8988T (cell line): ENCODE measurements around the gene DENND5B.

Source experiments
- DNase-seq: peaks from one replicate; pipeline ENCODE4 v3.0.0; 2011

DENND5B gene

DNA sequence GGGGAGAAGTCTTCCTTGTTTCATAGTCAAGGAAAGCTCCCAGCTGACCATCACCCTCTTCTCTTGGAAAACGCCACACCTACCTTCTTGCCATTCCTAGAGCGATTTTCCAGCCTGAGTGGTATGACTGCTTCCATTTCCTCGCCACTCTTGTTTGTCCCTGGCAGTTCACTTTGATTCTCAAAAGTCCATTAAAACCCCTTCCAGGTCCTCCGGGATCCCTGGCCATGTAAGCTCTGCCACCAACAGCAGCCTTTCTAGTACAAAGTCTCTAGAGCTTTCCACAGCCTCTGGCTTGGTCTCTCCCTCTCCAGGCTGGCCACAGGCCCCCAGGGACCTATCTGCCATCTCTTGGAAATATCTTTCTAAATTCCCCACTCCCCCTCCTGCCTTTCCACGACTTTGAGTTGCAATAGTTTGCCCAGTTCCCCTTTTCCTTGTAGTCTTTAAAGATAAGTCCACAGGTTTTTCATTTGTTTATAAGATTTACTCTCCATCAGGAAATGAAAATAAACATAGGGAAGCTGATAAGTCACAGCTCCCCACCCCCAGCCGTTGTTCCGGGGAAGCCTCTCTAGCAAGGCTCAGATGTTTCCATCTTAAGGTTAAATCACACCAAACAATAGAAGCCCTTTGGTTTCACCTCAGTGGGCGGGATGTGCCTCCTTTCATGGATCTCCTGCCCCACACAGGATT lies 222.1 kb downstream of the DENND5B start:
- DNase-seq, result no peak

DNA sequence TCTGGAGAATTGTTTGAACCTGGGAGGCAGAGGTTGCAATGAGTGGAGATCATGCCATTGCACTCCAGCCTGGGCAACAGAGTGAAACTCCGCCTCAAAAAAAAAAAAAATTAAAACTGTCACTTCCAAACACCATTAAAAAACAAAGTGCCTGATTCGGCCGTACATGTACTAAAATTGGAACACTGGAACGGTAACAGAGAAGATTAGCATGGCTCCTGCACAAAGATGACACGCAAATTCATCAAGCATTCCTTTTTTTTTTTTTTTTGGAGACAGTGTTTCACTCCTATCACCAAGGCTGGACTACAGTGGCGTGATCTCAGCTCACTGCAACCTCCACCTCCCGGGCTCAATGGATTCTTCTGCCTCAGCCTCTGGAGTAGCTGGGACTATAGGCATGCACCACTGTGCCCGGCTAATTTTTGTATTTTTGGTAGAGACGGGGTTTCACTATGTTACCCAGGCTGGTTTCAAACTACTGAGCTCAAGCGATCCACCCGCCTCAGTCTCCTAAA lies 224.8 kb downstream of the DENND5B start:
- DNase-seq, result no peak

DNA sequence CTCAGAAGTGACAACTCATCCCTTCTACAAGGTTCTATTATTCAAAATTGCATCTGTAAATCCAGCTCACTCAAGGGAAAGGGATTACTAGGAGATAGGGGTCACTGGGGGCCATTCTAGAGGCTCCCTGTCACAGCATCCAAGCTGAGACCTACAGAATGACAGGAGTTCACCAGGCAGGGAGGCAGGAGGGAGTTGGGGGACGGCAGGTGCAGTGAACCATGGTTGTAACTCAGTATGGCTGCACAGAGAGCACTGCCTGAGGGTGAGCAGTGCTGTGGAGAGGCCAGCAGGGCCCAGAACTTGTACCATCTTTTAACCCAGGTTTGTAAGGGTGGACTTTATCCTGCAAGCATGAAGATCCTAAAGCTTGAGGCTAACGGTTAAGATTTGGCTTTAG lies 227.1 kb downstream of the DENND5B start:
- no peak for DNase-seq

DNA sequence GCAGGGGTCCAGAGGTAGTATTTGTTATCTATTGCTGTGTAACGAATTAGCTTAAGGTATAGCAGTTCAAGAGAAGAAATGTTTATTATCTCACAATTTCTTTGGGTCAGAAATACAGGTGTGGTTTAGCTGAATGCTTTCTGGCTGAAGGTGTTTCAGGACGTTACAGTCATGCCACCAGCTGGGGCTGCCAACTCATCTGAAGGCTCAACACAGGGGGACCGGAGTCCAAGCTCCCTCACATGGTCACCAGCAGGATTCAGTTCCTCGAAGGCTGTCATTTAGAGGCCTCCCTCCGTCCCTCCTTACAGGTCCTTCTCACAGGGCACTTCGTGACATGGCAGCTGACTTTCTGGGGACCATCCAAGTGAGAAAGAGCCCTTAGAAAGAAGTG lies 227.5 kb downstream of the DENND5B start:
- DNase-seq, result no peak

DNA sequence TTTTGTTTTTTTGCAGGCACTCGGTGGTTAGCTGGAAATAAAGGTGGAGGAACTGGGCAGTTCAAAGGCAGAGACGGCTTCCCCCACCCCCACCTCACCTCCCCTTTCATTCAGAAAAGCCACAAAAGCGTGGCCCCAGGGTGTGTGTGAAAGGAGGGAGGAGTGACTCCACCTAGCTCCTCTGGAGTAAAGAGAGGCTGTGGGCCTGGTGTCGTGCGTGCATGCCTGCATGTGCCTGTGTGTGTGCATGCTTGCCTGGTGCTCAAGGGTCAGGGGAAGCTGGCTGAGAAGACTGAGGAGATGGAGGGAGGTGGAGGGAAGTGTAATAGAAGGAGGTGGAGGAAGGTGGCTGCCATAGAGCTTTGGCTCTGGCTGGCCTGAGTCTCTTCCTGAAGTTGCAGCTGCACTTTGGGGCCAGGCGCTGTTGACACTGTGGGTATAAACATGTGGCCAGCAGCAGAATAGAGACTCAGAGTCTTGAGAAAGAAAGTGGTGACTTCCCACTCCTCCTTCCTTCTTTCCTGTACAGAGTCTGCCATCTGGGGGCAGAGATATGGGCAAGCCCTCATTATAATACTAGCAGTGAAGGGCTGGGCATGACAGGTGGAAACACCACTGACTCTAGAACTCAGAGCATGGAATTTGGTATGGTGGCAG lies 228.0 kb downstream of the DENND5B start:
- no peak for DNase-seq

DNA sequence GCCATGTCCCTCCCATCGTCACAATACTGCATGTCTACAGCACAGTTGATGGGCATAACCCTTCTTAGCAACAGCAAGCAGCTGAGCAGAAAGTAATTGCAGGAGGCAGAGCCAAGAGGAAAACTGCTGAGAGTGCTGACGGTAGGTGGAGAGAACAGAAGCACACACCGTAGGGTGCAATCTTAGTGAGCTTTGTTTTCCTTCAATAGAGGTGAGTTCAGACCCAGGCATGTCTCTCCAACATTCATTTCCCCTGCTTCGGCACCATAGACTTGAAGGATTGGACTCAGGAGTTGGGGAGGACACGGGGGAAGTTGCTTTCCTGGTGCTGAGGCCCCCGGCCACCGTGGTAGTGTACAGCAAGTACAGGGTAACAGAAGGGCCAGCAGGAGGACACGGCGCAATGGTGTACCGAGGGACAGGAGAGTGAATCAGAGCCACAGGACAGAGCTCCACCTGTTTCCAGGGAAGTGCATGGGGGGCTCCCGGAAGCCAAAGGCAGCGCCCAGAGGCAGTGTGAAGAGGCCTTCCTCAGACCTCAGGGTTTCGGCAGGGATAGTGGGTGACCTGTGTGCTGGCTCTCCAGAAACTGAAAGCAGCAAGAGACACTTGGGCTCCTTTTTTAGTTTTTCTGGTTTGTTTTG lies 228.7 kb downstream of the DENND5B start:
- no peak for DNase-seq

DNA sequence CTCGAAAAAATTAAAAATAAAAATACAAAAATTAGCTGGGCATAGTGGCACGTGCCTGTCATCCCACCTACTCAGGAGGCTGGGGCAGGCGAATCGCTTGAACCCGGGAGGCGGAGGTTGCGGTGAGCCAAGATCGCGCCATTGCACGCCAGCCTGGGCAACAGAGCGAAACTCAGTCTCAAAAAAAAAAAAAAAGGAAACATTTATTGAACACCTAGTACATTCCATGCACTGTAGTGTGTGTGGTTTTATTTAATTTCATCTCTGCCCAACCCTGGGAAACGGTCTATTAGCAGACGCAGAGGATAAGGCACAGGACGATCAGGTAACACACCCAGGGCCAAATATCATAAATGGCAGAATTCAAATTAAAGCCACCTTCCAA lies 229.2 kb downstream of the DENND5B start:
- no peak for DNase-seq

DNA sequence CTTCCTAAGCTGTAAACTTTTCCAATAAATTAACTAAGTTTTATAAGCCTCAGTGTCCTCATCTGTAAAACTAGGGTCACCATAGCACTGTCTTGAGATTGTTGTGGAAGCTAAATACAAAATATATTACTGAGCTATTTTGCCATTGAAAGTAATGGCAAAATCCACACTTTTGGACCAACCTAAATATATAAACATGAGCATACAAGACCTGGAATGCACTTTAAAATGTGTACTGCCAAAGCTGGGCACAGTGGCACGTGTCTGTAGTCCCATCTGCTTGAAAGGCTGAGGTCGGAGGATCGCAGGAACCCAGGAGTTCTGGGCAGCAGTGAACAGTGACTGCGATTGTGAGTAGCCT lies 235.2 kb downstream of the DENND5B start:
- DNase-seq, result no peak

DNA sequence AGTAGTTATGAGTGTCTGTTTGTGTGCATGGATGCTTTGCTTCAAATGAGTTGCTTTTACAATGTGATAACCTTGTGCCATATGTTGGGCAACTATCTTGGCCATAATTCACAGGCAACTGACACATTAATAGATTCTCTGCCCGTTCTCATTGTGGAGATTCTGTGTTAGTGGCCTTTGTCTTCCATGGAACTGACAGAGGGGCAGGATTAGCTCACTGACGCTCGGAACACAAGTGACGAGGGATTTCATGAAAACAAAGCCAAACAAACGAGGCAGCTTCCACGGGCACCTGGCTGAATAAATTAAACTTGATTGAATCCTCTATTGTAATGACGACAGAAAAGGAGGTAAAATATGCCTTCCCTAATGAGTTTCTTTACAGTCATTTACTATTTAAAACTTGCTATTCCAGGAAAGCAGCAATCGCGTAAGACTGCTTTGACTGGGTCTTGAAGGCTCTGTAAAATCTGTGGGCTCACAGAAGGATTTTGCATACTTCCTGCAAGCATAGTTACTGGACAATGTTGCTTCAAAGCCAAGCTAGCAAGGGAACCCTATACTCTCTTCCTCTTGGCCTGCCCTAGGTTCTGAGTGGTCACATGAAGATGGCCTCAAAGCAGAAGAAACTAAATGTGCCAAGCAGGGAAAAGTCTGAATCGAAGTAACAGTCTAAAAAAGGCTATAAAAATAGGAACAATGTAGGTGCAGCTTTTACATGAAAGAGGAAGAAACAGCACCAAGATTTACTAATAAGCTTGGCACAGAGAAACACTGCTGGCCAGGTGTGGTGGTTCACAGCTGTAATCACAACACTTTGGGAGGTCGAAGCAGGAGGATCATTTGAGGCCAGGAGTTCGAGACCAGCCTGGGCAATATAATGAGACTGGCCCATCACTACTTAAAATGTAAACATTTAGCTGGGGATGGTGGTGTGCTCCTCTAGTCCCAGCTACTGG lies 236.9 kb downstream of the DENND5B start:
- no peak for DNase-seq

DNA sequence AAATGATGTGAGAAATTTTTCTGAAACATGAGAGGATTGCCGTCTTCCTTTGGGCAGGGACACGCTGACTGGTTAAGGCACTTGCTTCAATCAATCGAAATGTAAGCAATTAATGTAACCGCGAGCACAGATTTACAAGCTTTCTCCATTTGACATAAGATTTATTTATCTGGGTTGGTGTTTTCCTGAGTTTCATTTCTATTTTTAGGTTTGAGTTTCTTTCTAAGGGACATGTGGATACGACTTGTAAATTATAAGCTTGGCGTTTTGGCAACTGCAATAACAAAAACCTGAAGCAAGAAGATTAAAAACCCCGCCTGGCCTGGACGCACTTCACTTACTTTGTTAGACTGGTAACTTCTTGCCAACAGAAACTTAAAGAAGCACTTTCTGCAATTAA lies 244.7 kb downstream of the DENND5B start:
- DNase-seq, result no peak

DNA sequence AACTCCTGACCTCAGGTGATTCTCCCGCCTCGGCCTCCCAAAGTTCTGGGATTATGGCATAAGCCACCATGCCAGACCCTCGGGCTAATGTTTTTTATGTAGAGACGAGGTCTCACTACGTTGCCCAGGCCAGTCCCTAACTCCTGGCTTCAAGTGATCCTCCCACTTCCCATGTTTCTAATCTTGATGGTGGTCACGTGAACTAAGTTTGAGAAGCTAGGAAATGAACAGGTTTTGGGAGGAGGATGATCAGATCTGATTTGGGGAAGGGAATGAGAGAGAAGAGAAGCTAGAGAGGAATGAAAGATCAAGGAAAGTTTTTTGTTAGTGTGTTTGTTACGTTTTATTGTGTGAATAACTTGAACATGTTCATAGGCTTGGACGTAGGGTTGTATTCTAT lies 247.8 kb downstream of the DENND5B start:
- no peak for DNase-seq

DNA sequence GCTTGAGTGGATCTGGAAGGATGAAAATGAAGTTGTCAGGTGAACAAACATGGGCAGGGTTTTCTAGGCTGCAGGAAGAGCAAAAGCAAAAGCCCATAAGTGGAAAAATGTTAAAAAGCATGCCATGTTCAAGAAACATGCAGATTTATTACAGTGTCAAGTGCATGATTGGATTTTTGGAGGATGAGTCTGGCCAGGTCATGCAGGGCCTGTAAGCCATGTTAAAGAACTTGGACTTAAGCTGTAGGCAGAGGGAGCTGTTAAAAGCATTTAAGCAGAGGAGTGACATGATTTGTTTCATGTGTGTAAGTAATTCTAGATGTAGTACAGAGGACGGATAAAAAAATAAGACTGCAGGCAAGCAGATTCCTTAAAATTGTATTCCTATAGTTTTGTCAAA lies 248.7 kb downstream of the DENND5B start:
- DNase-seq, result no peak

DNA sequence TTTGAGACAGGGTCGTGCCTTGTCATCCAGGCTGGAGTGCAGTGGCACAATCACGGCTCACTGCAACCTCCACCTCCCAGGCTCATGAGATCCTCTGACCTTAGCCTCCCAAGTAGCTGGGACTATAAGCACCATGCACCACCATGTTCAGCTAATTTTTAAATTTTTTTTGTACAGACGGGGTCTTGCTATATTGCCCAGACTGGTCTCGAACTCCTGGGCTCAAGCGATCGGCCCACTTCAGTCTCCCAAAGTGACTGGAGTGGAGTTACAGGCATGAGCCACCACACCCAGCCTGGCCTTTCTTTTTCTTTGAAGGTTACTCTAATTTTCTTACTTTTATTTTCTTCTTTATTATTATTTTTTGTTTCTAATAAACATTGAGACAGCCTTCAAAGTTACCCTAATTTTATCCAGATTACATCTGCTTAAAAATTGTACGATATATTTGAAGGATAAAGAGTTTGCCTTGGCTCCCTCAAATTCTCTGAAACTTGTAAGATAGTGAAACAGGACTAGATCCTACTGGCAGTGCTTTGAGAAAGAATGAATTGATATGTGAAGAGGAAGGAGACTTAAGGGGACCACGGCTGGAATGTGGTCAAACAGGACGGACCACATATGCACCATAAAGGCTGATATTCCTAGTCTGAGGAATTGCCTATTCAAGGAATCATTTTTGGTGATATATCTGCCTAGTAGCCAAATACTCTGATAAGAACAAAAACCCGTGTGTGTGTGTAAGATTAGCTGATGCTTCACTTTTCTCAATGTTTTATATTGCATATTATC lies 250.9 kb downstream of the DENND5B start:
- DNase-seq, result no peak

DNA sequence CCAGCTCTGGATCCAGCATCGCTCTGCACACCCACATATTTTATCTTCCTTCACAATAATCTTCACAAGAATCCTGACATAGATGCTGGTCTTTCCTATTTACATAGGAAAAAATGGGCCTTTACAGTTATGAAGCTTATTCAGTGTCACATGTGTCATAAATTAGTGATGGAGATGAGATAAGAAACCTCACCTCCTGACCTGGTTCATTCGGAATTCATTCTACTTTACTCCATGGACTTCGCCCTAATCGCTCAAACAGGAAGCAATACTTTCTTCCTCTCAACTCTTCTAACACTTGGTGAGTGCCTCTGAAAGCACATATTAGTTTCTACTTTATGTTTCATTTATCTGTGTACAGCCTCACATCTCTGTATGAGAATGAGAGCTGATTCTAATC lies 253.0 kb downstream of the DENND5B start:
- no peak for DNase-seq
